GM23338 (cell line): ENCODE results near the gene RGS17.

Experiments used
- CREB1 ChIP-seq: fragments of 250-450 bp; sonication (Bioruptor Pico); IDR thresholded peaks from 2 replicates; pipeline ENCODE4 v1.5.0; 2020; ENCODE audit warnings: low read depth, mild to moderate bottlenecking, moderate library complexity
- CTCF ChIP-seq, 2 experiments: fragments of 200-600 bp in 1 of 2; sonication (generic) in 1 of 2; conservative IDR thresholded peaks; 2 replicates each; pipeline versions ENCODE4 v1.5.1 to v1.6.1; 2016 to 2017; ENCODE audit warnings: antibody characterized with exemption in 2 of 2, low read depth in 2 of 2, mild to moderate bottlenecking in 2 of 2, moderate library complexity in 1 of 2
- EZH2 ChIP-seq: fragments of 200-600 bp; sonication (generic); IDR thresholded peaks from one replicate; pipeline ENCODE4 v1.8.0; 2017; ENCODE audit warnings: antibody characterized with exemption, mild to moderate bottlenecking, low read depth; ENCODE audit not compliant: unreplicated experiment
- EZH2phosphoT487 ChIP-seq: fragments of 200-600 bp; sonication (generic); IDR thresholded peaks from one replicate; pipeline ENCODE4 v1.8.1; 2018; ENCODE audit warnings: antibody characterized with exemption; ENCODE audit not compliant: unreplicated experiment
- POLR2AphosphoS5 ChIP-seq: IDR thresholded peaks from 2 replicates; pipeline ENCODE4 v1.6.1; 2016; ENCODE audit warnings: antibody characterized with exemption, low read depth
- REST ChIP-seq: IDR thresholded peaks from one replicate; pipeline ENCODE4 v1.6.1; 2018; ENCODE audit warnings: antibody characterized with exemption; ENCODE audit not compliant: unreplicated experiment

- TF ChIP-seq CTCF (conservative IDR thresholded peaks at IDR 0.05; ENCODE audit: low read depth in 2 of 2) (no peak), EZH2phosphoT487 (no peak), EZH2 (no peak), POLR2AphosphoS5 (no peak), REST (no peak), CREB1 (CRISPR knock-in tag) (no peak)
These were observed 65.9 kb downstream of the RGS17 start for GRCh38 chr6:153065222-153065621.
